Dedifferentiated amniotic fluid mesenchymal stem cell (primary cell): ENCODE results near the gene BTBD9.
"Not testable (repeated sequence)": the region's sequence is repeated elsewhere in the genome, so short reads cannot be mapped to it uniquely, and the experiment has no call there.

Experiments used
- DNase-seq: peaks from one replicate; pipeline ENCODE4 v3.0.0-alpha.2; 2016; ENCODE audit errors: extremely low spot score

BTBD9 gene

GRCh38 chr6:38429546-38429945, 210.2 kb downstream of the BTBD9 start:
- no peak for DNase-seq

- no peak for DNase-seq
Observed at GRCh38 chr6:38427492-38428210, 212.1 kb downstream of the BTBD9 start.

GRCh38 chr6:38425788-38426488, 213.8 kb downstream of the BTBD9 start:
- not testable (repeated sequence) for DNase-seq

- DNase-seq: no peak
Observed at GRCh38 chr6:38423746-38424145, 216.0 kb downstream of the BTBD9 start.

- DNase-seq: no peak
Observed at GRCh38 chr6:38420207-38420606, 219.5 kb downstream of the BTBD9 start.

- DNase-seq: no peak
Observed at GRCh38 chr6:38417521-38417920, 222.2 kb downstream of the BTBD9 start.

GRCh38 chr6:38415231-38416005, 224.3 kb downstream of the BTBD9 start:
- no peak for DNase-seq

GRCh38 chr6:38413102-38413800, 226.5 kb downstream of the BTBD9 start:
- no peak for DNase-seq

- no peak for DNase-seq
Observed at GRCh38 chr6:38407192-38407591, 232.5 kb downstream of the BTBD9 start.

GRCh38 chr6:38406096-38406495, 233.6 kb downstream of the BTBD9 start:
- DNase-seq: no peak

- no peak for DNase-seq
Observed at GRCh38 chr6:38404900-38405556, 234.7 kb downstream of the BTBD9 start.

GRCh38 chr6:38404355-38404754, 235.4 kb downstream of the BTBD9 start:
- DNase-seq: no peak

GRCh38 chr6:38403548-38403947, 236.2 kb downstream of the BTBD9 start:
- DNase-seq: no peak

- DNase-seq: no peak
Observed at GRCh38 chr6:38400764-38401163, 239.0 kb downstream of the BTBD9 start.

GRCh38 chr6:38400101-38400500, 239.6 kb downstream of the BTBD9 start:
- DNase-seq: no peak

- DNase-seq: no peak
Observed at GRCh38 chr6:38396209-38396608, 243.5 kb downstream of the BTBD9 start.

- DNase-seq: no peak
Observed at GRCh38 chr6:38393986-38394385, 245.7 kb downstream of the BTBD9 start.

GRCh38 chr6:38391626-38392579, 247.8 kb downstream of the BTBD9 start:
- DNase-seq: no peak

- DNase-seq: no peak
Observed at GRCh38 chr6:38391206-38391605, 248.5 kb downstream of the BTBD9 start.

- DNase-seq: no peak
Observed at GRCh38 chr6:38389875-38390274, 249.9 kb downstream of the BTBD9 start.
